H1 (cell line): Measurements from ENCODE around the gene PTHLH. TPM values are rescaled to one million over a fixed set of nuclear protein-coding genes. Genes with fewer than 3 reads are reported as not detected.

Experiments used
- FOSL1 ChIP-seq: IDR thresholded peaks from 2 replicates; pipeline ENCODE4 v1.6.1; 2011; ENCODE audit warnings: mild to moderate bottlenecking, low read depth, low read length, moderate library complexity; ENCODE audit not compliant: insufficient read depth
- POLR2AphosphoS5 ChIP-seq: IDR thresholded peaks from 2 replicates; pipeline ENCODE4 v1.6.1; 2011; ENCODE audit warnings: low read depth, low read length
- RNF2 ChIP-seq: fragments of 200-900, 300-1000 bp; sonication (generic); IDR thresholded peaks from 2 replicates; pipeline ENCODE4 v1.7.1; 2016; ENCODE audit warnings: borderline replicate concordance, low read depth, mild to moderate bottlenecking, antibody characterized with exemption, low read length; ENCODE audit not compliant: poor library complexity, severe bottlenecking; ENCODE audit errors: missing control alignments
- SAP30 ChIP-seq: fragments of 300-600 bp; sonication (generic); IDR thresholded peaks from 2 replicates; pipeline ENCODE4 v1.7.1; 2012; ENCODE audit warnings: low read length, moderate library complexity, mild to moderate bottlenecking, inconsistent platforms; ENCODE audit not compliant: insufficient read depth, insufficient replicate concordance
- polyA plus RNA-seq, 7 experiments: library from polyadenylated mRNA; depleted of rRNA in 3 of 7; stranded (reverse) in 5 of 7; unstranded in 2 of 7; fragments of >200 nt in 5 of 7; fragments of 200-250 nt in 2 of 7; gene quantifications; 1 replicate in 5 of 7; 2 replicates in 1 of 7; 4 replicates in 1 of 7; pipeline versions ENCODE4 v1.2.1 to v1.2.3, GENCODE V29; 2011 to 2013; ENCODE audit warnings: missing spikeins in 2 of 7, mixed read lengths in 2 of 7
- total RNA-seq: library from RNA; stranded (reverse); fragmentation: NEBNext Ultra II Directional; extraction: Animal tissue kit (Norgen Biotek cat#: 25700); gene quantifications from 2 replicates; pipeline ENCODE4 v1.2.1, GENCODE V29; 2021

PTHLH gene
- total and polyA plus RNA-seq, 2 of the 8 experiments (the other 6 are each of a cell fraction or from before 2014, with no cell fraction given): 0.32 TPM; not detected in 1

- TF ChIP-seq FOSL1 (no peak), RNF2 (no peak), SAP30 (no peak), POLR2AphosphoS5 (no peak)
These were observed 18.7 kb downstream of the PTHLH start (continued) for GRCh38 chr12:27953817-27954216.
